HCT116 (cell line): Measurements from ENCODE around the gene FOXN3. TPM values are rescaled to one million over a fixed set of nuclear protein-coding genes. Genes with fewer than 3 reads are reported as not detected.

ENCODE experiments used
- ATAC-seq: fragments of 200-7000 bp; cut with Tn5 transposase; 2 replicates; pipeline ENCODE4 v1.9.1; 2020; ENCODE audit warnings: mild to moderate bottlenecking, moderate library complexity
- BruUV-seq: library from RNA; stranded (reverse); fragments of 400-500 nt; replicated peaks from 2 replicates; lab custom pipeline; 2021; lab: Mats Ljungman, UMichigan
- CTCF ChIA-PET: fragments of 300-600 bp; sonication (Branson Sonifier 250); formaldehyde crosslinking; loops from one replicate; lab custom pipeline; 2021; ENCODE audit warnings: antibody characterized with exemption; lab: Charles Lee
- POLR2A ChIA-PET: fragments of 300-600, 350-600 bp; sonication (Branson Sonifier 250); formaldehyde crosslinking; loops from one replicate; lab custom pipeline; 2021; ENCODE audit warnings: antibody characterized with exemption; lab: Charles Lee
- RAD21 ChIA-PET, 2 experiments: fragments of 300-600 bp; sonication (Branson Sonifier 250); formaldehyde crosslinking; loops; one replicate each; lab custom pipeline; 2023; ENCODE audit warnings: low total read pairs in 2 of 2; ENCODE audit not compliant: uncharacterized antibody in 2 of 2, unreplicated experiment in 2 of 2, low non-redundant PET in 1 of 2; lab: Charles Lee
- DNase-seq: peaks from one replicate; pipeline ENCODE4 v3.0.0-alpha.2; 2010; ENCODE audit warnings: low read depth, low spot score
- H2AFZ ChIP-seq: fragments of 200-600 bp; shearing (Covaris generic), sonication (generic); 2 replicates; pipeline ENCODE4 v1.6.1; 2017; ENCODE audit warnings: low read depth, mixed run types, mixed read lengths, antibody characterized with exemption, low read length; ENCODE audit not compliant: poor library complexity, severe bottlenecking
- H3K27ac ChIP-seq: 2 replicates; pipeline ENCODE4 v1.5.1; 2012; ENCODE audit warnings: low read depth, low read length
- H3K27me3 ChIP-seq: fragments of 200-600 bp; sonication (generic); 2 replicates; pipeline ENCODE4 v1.6.1; 2016; ENCODE audit warnings: mixed run types, low read length, mixed read lengths; ENCODE audit not compliant: insufficient read depth
- H3K36me3 ChIP-seq, 2 experiments: fragments of 200-500 bp in 1 of 2; fragments of 200-600 bp in 1 of 2; sonication (Bioruptor generic) in 1 of 2; sonication (generic) in 1 of 2; 2 replicates each; pipeline versions ENCODE4 v1.5.1 to v1.6.1; 2014 to 2016; ENCODE audit warnings: low read length in 2 of 2, inconsistent platforms in 1 of 2, mixed read lengths in 1 of 2, mixed run types in 1 of 2; ENCODE audit not compliant: insufficient read depth in 2 of 2, control insufficient read depth in 1 of 2
- H3K4me1 ChIP-seq, 2 experiments: fragments of 200-600 bp in 1 of 2; sonication (generic) in 1 of 2; 2 replicates each; pipeline versions ENCODE4 v1.5.1 to v1.6.1; 2012 to 2017; ENCODE audit warnings: low read length in 2 of 2, inconsistent platforms in 1 of 2, mild to moderate bottlenecking in 1 of 2, mixed read lengths in 1 of 2, mixed run types in 1 of 2, moderate library complexity in 1 of 2; ENCODE audit not compliant: insufficient read depth in 2 of 2, control insufficient read depth in 1 of 2
- H3K4me2 ChIP-seq: fragments of 200-600 bp; sonication (generic); 2 replicates; pipeline ENCODE4 v1.6.1; 2017; ENCODE audit warnings: mixed run types, low read length, mixed read lengths
- H3K4me3 ChIP-seq, 2 experiments: fragments of 200-600 bp in 1 of 2; sonication (generic) in 1 of 2; replicated peaks in 1 of 2; 2 replicates each; pipeline ENCODE4 v1.5.1; 2011 to 2016; ENCODE audit warnings: low read length in 2 of 2, control low read depth in 1 of 2, low read depth in 1 of 2, mild to moderate bottlenecking in 1 of 2, mixed read lengths in 1 of 2, mixed run types in 1 of 2
- H3K79me2 ChIP-seq: fragments of 200-600 bp; sonication (generic); 2 replicates; pipeline ENCODE4 v1.6.1; 2017; ENCODE audit warnings: mild to moderate bottlenecking, mixed run types, low read length, moderate library complexity, mixed read lengths; ENCODE audit not compliant: insufficient read depth
- H3K9ac ChIP-seq: fragments of 200-600 bp; sonication (generic); 2 replicates; pipeline ENCODE4 v1.6.1; 2016; ENCODE audit warnings: low read length, mixed read lengths
- H3K9me2 ChIP-seq: fragments of 200-600 bp; sonication (generic), shearing (Covaris generic); 2 replicates; pipeline ENCODE4 v1.6.1; 2017; ENCODE audit warnings: mixed run types, mild to moderate bottlenecking, moderate library complexity; ENCODE audit not compliant: insufficient read depth
- H3K9me3 ChIP-seq, 2 experiments: fragments of 200-500 bp in 1 of 2; fragments of 200-600 bp in 1 of 2; sonication (Bioruptor generic) in 1 of 2; sonication (generic) in 1 of 2; 2 replicates each; pipeline ENCODE4 v1.6.1; 2014 to 2017; ENCODE audit warnings: low read length in 2 of 2, mixed read lengths in 2 of 2, inconsistent platforms in 1 of 2, low read depth in 1 of 2, mild to moderate bottlenecking in 1 of 2, mixed run types in 1 of 2, moderate library complexity in 1 of 2; ENCODE audit not compliant: control insufficient read depth in 1 of 2, insufficient read depth in 1 of 2
- H4K20me1 ChIP-seq: fragments of 200-600 bp; sonication (generic), shearing (Covaris generic); 2 replicates; pipeline ENCODE4 v1.6.1; 2017; ENCODE audit warnings: mixed run types, mild to moderate bottlenecking, moderate library complexity; ENCODE audit not compliant: insufficient read depth
- ATF3 ChIP-seq: IDR thresholded peaks from 2 replicates; pipeline ENCODE4 v1.6.1; 2012
- CBX3 ChIP-seq: IDR thresholded peaks from 2 replicates; pipeline ENCODE4 v1.6.1; 2012; ENCODE audit warnings: low read depth
- CEBPB ChIP-seq: IDR thresholded peaks from 2 replicates; pipeline ENCODE4 v1.6.1; 2012; ENCODE audit warnings: low read depth
- CTCF ChIP-seq, 3 experiments: fragments of 200-600 bp in 1 of 3; sonication (generic) in 1 of 3; IDR thresholded peaks in 2 of 3; conservative IDR thresholded peaks in 1 of 3; 2 replicates each; pipeline ENCODE4 v1.5.1; 2012 to 2017; ENCODE audit warnings: low read depth in 2 of 3, low read length in 2 of 3, antibody characterized with exemption in 1 of 3, borderline replicate concordance in 1 of 3, control low read depth in 1 of 3, mild to moderate bottlenecking in 1 of 3, mixed read lengths in 1 of 3, mixed run types in 1 of 3, moderate library complexity in 1 of 3; ENCODE audit not compliant: insufficient read depth in 1 of 3
- ELF1 ChIP-seq: IDR thresholded peaks from 2 replicates; pipeline ENCODE4 v1.6.1; 2012; ENCODE audit warnings: low read depth, borderline replicate concordance
- EZH2 ChIP-seq: fragments of 200-600 bp; sonication (generic); IDR thresholded peaks from 2 replicates; pipeline ENCODE4 v1.6.1; 2017; ENCODE audit warnings: antibody characterized with exemption, mixed run types
- EZH2phosphoT487 ChIP-seq: fragments of 200-600 bp; IDR thresholded peaks from 2 replicates; pipeline ENCODE4 v1.6.1; 2018; ENCODE audit warnings: antibody characterized with exemption, borderline replicate concordance
- FOSL1 ChIP-seq: IDR thresholded peaks from 2 replicates; pipeline ENCODE4 v1.6.1; 2012; ENCODE audit warnings: low read depth
- JUND ChIP-seq: IDR thresholded peaks from 2 replicates; pipeline ENCODE4 v1.6.1; 2012
- MAX ChIP-seq: IDR thresholded peaks from 2 replicates; pipeline ENCODE4 v1.6.1; 2012
- POLR2A ChIP-seq: IDR thresholded peaks from 2 replicates; pipeline ENCODE4 v1.7.0; 2011; ENCODE audit warnings: borderline replicate concordance; ENCODE audit not compliant: insufficient read depth, insufficient read length; ENCODE audit errors: extremely low read depth
- POLR2AphosphoS5 ChIP-seq: IDR thresholded peaks from 2 replicates; pipeline ENCODE4 v1.6.1; 2011; ENCODE audit warnings: mild to moderate bottlenecking, low read depth, low read length, moderate library complexity
- RAD21 ChIP-seq: IDR thresholded peaks from 2 replicates; pipeline ENCODE4 v1.6.1; 2012; ENCODE audit warnings: low read depth, mild to moderate bottlenecking
- SIN3A ChIP-seq: IDR thresholded peaks from 2 replicates; pipeline ENCODE4 v1.6.1; 2012; ENCODE audit warnings: low read depth
- SP1 ChIP-seq: IDR thresholded peaks from 2 replicates; pipeline ENCODE4 v1.6.1; 2012; ENCODE audit warnings: low read depth
- SRF ChIP-seq: IDR thresholded peaks from 2 replicates; pipeline ENCODE4 v1.6.1; 2012; ENCODE audit warnings: low read depth
- ZFX ChIP-seq: fragments of 450-650 bp; IDR thresholded peaks from 2 replicates; pipeline ENCODE4 v1.6.1; 2017
- ZNF274 ChIP-seq: fragments of 200-500 bp; sonication (Bioruptor generic); IDR thresholded peaks from 2 replicates; pipeline ENCODE4 v1.6.1; 2014; ENCODE audit warnings: mild to moderate bottlenecking, low read depth, low read length, inconsistent platforms
- intact Hi-C: fragments of 100-400 bp; cut with micrococcal nuclease; formaldehyde crosslinking; loops from 2 replicates; pipeline ENCODE4 v1.10.0; 2022
- total RNA-seq: library from RNA; stranded (reverse); gene quantifications from one replicate; pipeline ENCODE4 v1.2.1, GENCODE V29; 2021; ENCODE audit not compliant: unreplicated experiment

FOXN3 gene
- total RNA-seq, 1 experiment from 2014 or later, result 20.0 TPM

- DNase-seq, result no peak
- Histone ChIP-seq H3K36me3 (no peaks in the 10 kb centered on the region), H3K4me2 (no peak overlapping the region), H3K27ac (no peak overlapping the region), H2AFZ (no peak overlapping the region), H3K9ac (no peak overlapping the region), H3K9me3 (no peaks in the 10 kb centered on the region), H3K79me2 (no peaks in the 10 kb centered on the region), H3K27me3 (peaks cover 8% of the 10 kb centered on the region; the same call in 1 of the 2 replicates), H4K20me1 (no peaks in the 10 kb centered on the region), H3K4me1 (peaks cover 3 to 10% of the 10 kb centered on the region in 2 experiments; a peak in 3 of 4 replicates), H3K4me3 (no peak overlapping the region), H3K9me2 (no peaks in the 10 kb centered on the region)
- CTCF ChIA-PET, result no interaction called here
- no peak for ATAC-seq
- BruUV-seq, result no TSS peak
- POLR2A ChIA-PET, result no interaction called here
- intact Hi-C loops, result no loop called here
- TF ChIP-seq EZH2phosphoT487 (no peak), CEBPB (no peak), ZNF274 (no peak), EZH2 (no peak), CBX3 (no peak), ZFX (no peak), POLR2AphosphoS5 (no peak), POLR2A (no peak), ATF3 (no peak), RAD21 (no peak), SP1 (no peak), FOSL1 (no peak), ELF1 (no peak), MAX (no peak)
- RAD21 ChIA-PET, result no interaction called here
These were observed 273.4 kb downstream of the FOXN3 start for GRCh38 chr14:89143595-89143994.

GRCh38 chr14:89142366-89142765, 274.7 kb downstream of the FOXN3 start:
- Histone ChIP-seq H3K79me2 (no peaks in the 10 kb centered on the region), H3K9me3 (no peaks in the 10 kb centered on the region), H2AFZ (no peak overlapping the region), H4K20me1 (no peaks in the 10 kb centered on the region), H3K36me3 (no peaks in the 10 kb centered on the region)
- no TSS peak for BruUV-seq
- intact Hi-C loops, result no loop called here
- ATAC-seq, result no peak
- RAD21 ChIA-PET, result no interaction called here
- TF ChIP-seq JUND, result no peak
- no peak for TF ChIP-seq RAD21
- no peak for TF ChIP-seq ELF1
- no peak for TF ChIP-seq POLR2A
- TF ChIP-seq EZH2, result no peak
- TF ChIP-seq SRF, result no peak
- TF ChIP-seq ATF3, result no peak
- no peak for TF ChIP-seq SIN3A
- no peak for TF ChIP-seq CEBPB
- TF ChIP-seq CTCF (IDR thresholded peaks at IDR 0.05 in 2 of 3, conservative IDR thresholded peaks at IDR 0.05 in 1 of 3; ENCODE audit: borderline replicate concordance in 1 of 3, insufficient read depth in 1 of 3, low read depth in 2 of 3, low read length in 2 of 3), result no peak
- no peak for TF ChIP-seq ZNF274
- no peak for TF ChIP-seq ZFX
- no peak for TF ChIP-seq POLR2AphosphoS5
- TF ChIP-seq FOSL1, result no peak
- TF ChIP-seq SP1, result no peak
- no peak for TF ChIP-seq CBX3
- TF ChIP-seq, all 23 proteins: peak for 0
- DNase-seq, result no peak
- Histone ChIP-seq H3K9ac (no peak overlapping the region), H3K27ac (no peak overlapping the region), H3K27me3 (peaks cover 8% of the 10 kb centered on the region; the same call in 1 of the 2 replicates), H3K9me2 (no peaks in the 10 kb centered on the region), H3K4me2 (no peak overlapping the region), H3K4me3 (no peak overlapping the region), H3K4me1 (peaks cover 12 to 22% of the 10 kb centered on the region in 2 experiments; a peak in 3 of 4 replicates)
- ChIA-PET POLR2A (no interaction called here), CTCF (no interaction called here)
